WI38 (cell line): ENCODE data around the gene ERBB2.
A peak's percentile ranks its signal among the peaks of the same experiment; 100 is the strongest.

Experiments
- H3K4me3 ChIP-seq: 2 replicates; pipeline ENCODE4 v1.5.1; 2011; ENCODE audit warnings: low read depth, mild to moderate bottlenecking, control low read depth, low read length
- CTCF ChIP-seq: IDR thresholded peaks from 2 replicates; pipeline ENCODE4 v1.5.1; 2012; ENCODE audit warnings: low read depth, mild to moderate bottlenecking, control low read depth, low read length

The ERBB2 gene

GRCh38 chr17:39697961-39698360 lies 1.9 kb upstream of the ERBB2 start:
- TF ChIP-seq CTCF = no peak
- H3K4me3 ChIP-seq = no peak overlapping the region

- peak overlapping the region; percentile 85 for H3K4me3 ChIP-seq
These were observed 577 bp upstream of the ERBB2 start for GRCh38 chr17:39699157-39699817.

GRCh38 chr17:39700148-39700987 lies 504 bp downstream of the ERBB2 start:
- H3K4me3 ChIP-seq = peak overlapping the region; percentile 85
- TF ChIP-seq CTCF = no peak

- H3K4me3 ChIP-seq = peak overlapping the region; percentile 85
- no peak for TF ChIP-seq CTCF
These were observed 1.3 kb downstream of the ERBB2 start for GRCh38 chr17:39701012-39701783.

- TF ChIP-seq CTCF = no peak
These were observed 2.0 kb downstream of the ERBB2 start for GRCh38 chr17:39701784-39702422.

GRCh38 chr17:39702901-39703893 lies 3.3 kb downstream of the ERBB2 start:
- no peak for TF ChIP-seq CTCF
- no peak overlapping the region for H3K4me3 ChIP-seq

More at GRCh38 chr17:39701784-39702422, 2.0 kb downstream of the ERBB2 start:
- peak overlapping the region; percentile 85 for H3K4me3 ChIP-seq
